K562 (cell line): ENCODE results near the gene AHCYL1. TPM values are rescaled to one million over a fixed set of nuclear protein-coding genes. Genes with fewer than 3 reads are reported as not detected.

Experiments
- BRD4 ChIP-seq: fragments of 200-600 bp; sonication (generic); IDR thresholded peaks from 2 replicates; pipeline ENCODE4 v1.6.1; 2017; ENCODE audit warnings: inconsistent platforms
- FOSL1 ChIP-seq: fragments of 200-800 bp; sonication (Bioruptor generic); conservative IDR thresholded peaks from 2 replicates; pipeline ENCODE4 v1.6.1; 2016; ENCODE audit warnings: missing genetic modification characterization, missing compliant biosample characterization
- GTF2A2 ChIP-seq: IDR thresholded peaks from 2 replicates; pipeline ENCODE4 v1.6.1; 2016; ENCODE audit warnings: mild to moderate bottlenecking, missing genetic modification characterization, missing compliant biosample characterization
- JUN ChIP-seq, 2 experiments: sonication (generic) in 1 of 2; formaldehyde crosslinking in 1 of 2; IDR thresholded peaks; 2 replicates each; pipeline versions ENCODE4 v1.6.1 to v1.8.0; 2012 to 2022; ENCODE audit warnings: borderline replicate concordance in 2 of 2, mild to moderate bottlenecking in 2 of 2, improper control_type of control experiment in 1 of 2, low read depth in 1 of 2, low read length in 1 of 2, missing genetic modification reagents in 1 of 2
- L3MBTL2 ChIP-seq: fragments of 450-650 bp; IDR thresholded peaks from 2 replicates; pipeline ENCODE4 v1.6.1; 2016; ENCODE audit warnings: mild to moderate bottlenecking, moderate library complexity
- MYC ChIP-seq, 2 experiments: fragments of 250-450 bp in 1 of 2; sonication (Bioruptor Pico) in 1 of 2; IDR thresholded peaks; 2 replicates each; pipeline versions ENCODE4 v1.5.1 to v1.6.1; 2012 to 2021; ENCODE audit warnings: low read depth in 2 of 2, borderline replicate concordance in 1 of 2, improper control_type of control experiment in 1 of 2, low read length in 1 of 2, mild to moderate bottlenecking in 1 of 2, moderate library complexity in 1 of 2
- NBN ChIP-seq: fragments of 450-650 bp; IDR thresholded peaks from 2 replicates; pipeline ENCODE4 v1.6.1; 2016; ENCODE audit warnings: low read depth, mild to moderate bottlenecking
- PRMT5 ChIP-seq: sonication (generic); formaldehyde crosslinking; IDR thresholded peaks from 2 replicates; pipeline ENCODE4 v1.5.0; 2020; ENCODE audit warnings: missing genetic modification reagents
- SETDB1 ChIP-seq: IDR thresholded peaks from one replicate; pipeline ENCODE4 v1.6.1; 2012; ENCODE audit warnings: low read length, control low read depth, inconsistent platforms
- SMC3 ChIP-seq: conservative IDR thresholded peaks from 2 replicates; pipeline ENCODE4 v1.6.1; 2011; ENCODE audit warnings: low read depth, low read length, improper control_type of control experiment; ENCODE audit not compliant: insufficient read depth
- ZBED1 ChIP-seq: IDR thresholded peaks from 2 replicates; pipeline ENCODE4 v1.6.1; 2014
- ZNF165 ChIP-seq: fragments of 250-450 bp; sonication (Bioruptor Pico); IDR thresholded peaks from 2 replicates; pipeline ENCODE4 v1.4.0; 2020; ENCODE audit warnings: borderline replicate concordance
- ZNF584 ChIP-seq: fragments of 200-800 bp; sonication (Bioruptor generic); IDR thresholded peaks from 2 replicates; pipeline ENCODE4 v1.6.1; 2016; ENCODE audit warnings: low read depth, mild to moderate bottlenecking, missing genetic modification characterization, missing compliant biosample characterization
- ZNF77 ChIP-seq: fragments of 250-450 bp; sonication (Bioruptor Pico); IDR thresholded peaks from 2 replicates; pipeline ENCODE4 v1.5.0; 2020
- ZNF79 ChIP-seq: fragments of 250-450 bp; sonication (Bioruptor Pico); IDR thresholded peaks from 2 replicates; pipeline ENCODE4 v1.4.0; 2020; ENCODE audit warnings: low read depth, mild to moderate bottlenecking, moderate library complexity
- polyA plus RNA-seq, 8 experiments: library from polyadenylated mRNA; depleted of rRNA in 4 of 8; stranded (reverse) in 5 of 8; unstranded in 3 of 8; fragments of >200 nt; fragmentation: Nextera tagmentation in 2 of 8; fragmentation: Illumina TruSeq in 1 of 8; extraction: Ambion mirVana in 2 of 8; extraction: Trizol in 1 of 8; gene quantifications; 2 replicates each; pipeline versions ENCODE4 v1.2.1 to v1.2.3, GENCODE V29; 2011 to 2014; ENCODE audit warnings: inconsistent platforms in 1 of 8, missing spikeins in 1 of 8
- total RNA-seq, 7 experiments: library from RNA; depleted of rRNA in 6 of 7; stranded (reverse); fragments of >200 nt in 6 of 7; fragmentation: Illumina TruSeq in 2 of 7; extraction: Trizol in 2 of 7; gene quantifications; 2 replicates each; pipeline versions ENCODE4 v1.2.1 to v1.2.3, GENCODE V29; 2011 to 2021; ENCODE audit warnings: low replicate concordance in 1 of 7
- TF ChIP-seq, protein P1 (sequence below): fragments of 250-450 bp; sonication (Bioruptor Pico); IDR thresholded peaks from 2 replicates; pipeline ENCODE4 v1.8.0; 2021; ENCODE audit warnings: moderate library complexity, mild to moderate bottlenecking, inconsistent platforms
- TF ChIP-seq, protein P2 (sequence below): sonication (generic); formaldehyde crosslinking; IDR thresholded peaks from 2 replicates; pipeline ENCODE4 v1.9.0; 2022; ENCODE audit warnings: mild to moderate bottlenecking, missing genetic modification reagents
- TF ChIP-seq, protein P3 (sequence below): IDR thresholded peaks from 3 replicates; pipeline ENCODE4 v1.6.1; 2011; ENCODE audit warnings: borderline replicate concordance, mild to moderate bottlenecking, moderate library complexity; ENCODE audit not compliant: insufficient read length; ENCODE audit errors: extremely low read depth

Gene AHCYL1
- total and polyA plus RNA-seq, 9 of the 15 experiments (the other 6 are each of a cell fraction or from before 2014, with no cell fraction given): 27.3 to 118 (median 44.5) TPM

DNA sequence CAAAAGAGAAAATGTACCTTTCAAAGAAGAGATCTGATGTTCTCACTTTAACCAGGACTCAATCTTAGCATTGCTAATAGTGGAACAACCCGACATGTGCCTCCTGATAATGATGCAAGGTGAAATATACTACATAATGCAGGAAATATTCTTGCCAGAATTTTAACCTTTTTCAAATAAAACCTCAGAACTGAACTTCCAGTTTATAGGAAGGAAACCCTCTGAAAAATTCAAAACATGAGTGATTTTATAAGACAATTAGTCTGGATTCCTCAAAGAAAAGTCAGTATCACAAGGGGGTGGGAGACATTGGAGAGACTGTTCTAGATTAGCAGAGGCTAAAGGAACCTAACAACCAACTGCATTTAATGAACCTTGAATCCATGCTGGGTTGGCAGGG, 18.1 kb downstream of the AHCYL1 start (continued):
- no peak for TF ChIP-seq ZNF77
- no peak for TF ChIP-seq ZNF165 (CRISPR knock-in tag)
- 0 out of 2 replicates have a peak, but pooled peaks have one; percentile 13 for TF ChIP-seq MYC (IDR thresholded peaks at IDR 0.05; ENCODE audit: low read depth, low read length)
- TF ChIP-seq MYC (CRISPR knock-in tag; IDR thresholded peaks at IDR 0.05; ENCODE audit: borderline replicate concordance, low read depth): no peak
- TF ChIP-seq SMC3: no peak
- TF ChIP-seq JUN (IDR thresholded peaks at IDR 0.05; ENCODE audit: borderline replicate concordance, low read depth, low read length): no peak
- TF ChIP-seq JUN (CRISPR knock-in tag; IDR thresholded peaks at IDR 0.05; ENCODE audit: borderline replicate concordance): no peak
- TF ChIP-seq, protein P1, sequence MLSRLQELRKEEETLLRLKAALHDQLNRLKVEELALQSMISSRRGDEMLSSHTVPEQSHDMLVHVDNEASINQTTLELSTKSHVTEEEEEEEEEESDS (CRISPR knock-in tag): no peak
- TF ChIP-seq NBN: no peak
- TF ChIP-seq, protein P2, sequence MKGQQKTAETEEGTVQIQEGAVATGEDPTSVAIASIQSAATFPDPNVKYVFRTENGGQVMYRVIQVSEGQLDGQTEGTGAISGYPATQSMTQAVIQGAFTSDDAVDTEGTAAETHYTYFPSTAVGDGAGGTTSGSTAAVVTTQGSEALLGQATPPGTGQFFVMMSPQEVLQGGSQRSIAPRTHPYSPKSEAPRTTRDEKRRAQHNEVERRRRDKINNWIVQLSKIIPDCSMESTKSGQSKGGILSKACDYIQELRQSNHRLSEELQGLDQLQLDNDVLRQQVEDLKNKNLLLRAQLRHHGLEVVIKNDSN (CRISPR knock-in tag): no peak
- no peak for TF ChIP-seq ZNF79 (CRISPR knock-in tag)
- no peak for TF ChIP-seq ZBED1
- no peak for TF ChIP-seq ZNF584 (CRISPR knock-in tag)
- TF ChIP-seq PRMT5 (CRISPR knock-in tag): no peak
- TF ChIP-seq FOSL1 (tag): no peak
- TF ChIP-seq L3MBTL2: peak; percentile 53; the same call in 1 of the 2 replicates
- no peak for TF ChIP-seq SETDB1
- no peak for TF ChIP-seq BRD4
- TF ChIP-seq, protein P3, sequence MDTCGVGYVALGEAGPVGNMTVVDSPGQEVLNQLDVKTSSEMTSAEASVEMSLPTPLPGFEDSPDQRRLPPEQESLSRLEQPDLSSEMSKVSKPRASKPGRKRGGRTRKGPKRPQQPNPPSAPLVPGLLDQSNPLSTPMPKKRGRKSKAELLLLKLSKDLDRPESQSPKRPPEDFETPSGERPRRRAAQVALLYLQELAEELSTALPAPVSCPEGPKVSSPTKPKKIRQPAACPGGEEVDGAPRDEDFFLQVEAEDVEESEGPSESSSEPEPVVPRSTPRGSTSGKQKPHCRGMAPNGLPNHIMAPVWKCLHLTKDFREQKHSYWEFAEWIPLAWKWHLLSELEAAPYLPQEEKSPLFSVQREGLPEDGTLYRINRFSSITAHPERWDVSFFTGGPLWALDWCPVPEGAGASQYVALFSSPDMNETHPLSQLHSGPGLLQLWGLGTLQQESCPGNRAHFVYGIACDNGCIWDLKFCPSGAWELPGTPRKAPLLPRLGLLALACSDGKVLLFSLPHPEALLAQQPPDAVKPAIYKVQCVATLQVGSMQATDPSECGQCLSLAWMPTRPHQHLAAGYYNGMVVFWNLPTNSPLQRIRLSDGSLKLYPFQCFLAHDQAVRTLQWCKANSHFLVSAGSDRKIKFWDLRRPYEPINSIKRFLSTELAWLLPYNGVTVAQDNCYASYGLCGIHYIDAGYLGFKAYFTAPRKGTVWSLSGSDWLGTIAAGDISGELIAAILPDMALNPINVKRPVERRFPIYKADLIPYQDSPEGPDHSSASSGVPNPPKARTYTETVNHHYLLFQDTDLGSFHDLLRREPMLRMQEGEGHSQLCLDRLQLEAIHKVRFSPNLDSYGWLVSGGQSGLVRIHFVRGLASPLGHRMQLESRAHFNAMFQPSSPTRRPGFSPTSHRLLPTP: no peak
- no peak for TF ChIP-seq GTF2A2 (tag)
- TF ChIP-seq, all 486 proteins: peak for 5
